ENCODE data around the gene RASEF.
A peak's percentile ranks its signal among the peaks of the same experiment; 100 is the strongest.

Gene RASEF

DNA sequence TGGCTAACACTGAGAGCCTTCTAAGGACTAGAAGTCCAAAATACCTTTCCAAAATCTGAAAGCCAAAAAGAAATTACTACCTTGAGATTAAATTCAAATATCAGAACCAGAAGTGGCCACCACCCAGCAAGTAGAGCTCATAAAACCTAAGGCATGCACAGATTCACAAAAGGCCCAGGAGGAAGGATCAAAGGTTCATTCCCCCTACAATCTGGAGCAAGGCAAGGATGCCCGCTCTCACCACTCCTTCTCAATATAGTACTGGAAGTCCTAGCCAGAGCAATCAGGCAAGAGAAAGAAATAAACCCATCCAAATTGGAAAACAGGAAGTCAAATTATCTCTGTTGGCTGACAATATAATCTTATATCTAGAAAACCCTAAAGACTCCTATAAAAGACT is 6.0 kb downstream of the RASEF start:
- Histone ChIP-seq H4K20me1 (ENCODE audit: insufficient read depth) (no peaks in the 10 kb centered on the region), H3K4me3 (IDR thresholded peaks at IDR 0.05; ENCODE audit: insufficient read depth, low read depth, low read length) (no peak overlapping the region), H3K4me2 (no peak overlapping the region), H3K79me2 (ENCODE audit: insufficient read depth, low read depth) (no peaks in the 10 kb centered on the region), H3K9ac (no peak overlapping the region), H3K36me3 (ENCODE audit: insufficient read depth) (no peaks in the 10 kb centered on the region), H2AFZ (ENCODE audit: low read depth) (no peak overlapping the region), H3K27ac (no peak overlapping the region), H3K27me3 (ENCODE audit: insufficient read depth, low read depth) (no peaks in the 10 kb centered on the region), H3K4me1 (ENCODE audit: low read depth, poor library complexity, severe bottlenecking) (no peaks in the 10 kb centered on the region)
- TF ChIP-seq, protein P1, sequence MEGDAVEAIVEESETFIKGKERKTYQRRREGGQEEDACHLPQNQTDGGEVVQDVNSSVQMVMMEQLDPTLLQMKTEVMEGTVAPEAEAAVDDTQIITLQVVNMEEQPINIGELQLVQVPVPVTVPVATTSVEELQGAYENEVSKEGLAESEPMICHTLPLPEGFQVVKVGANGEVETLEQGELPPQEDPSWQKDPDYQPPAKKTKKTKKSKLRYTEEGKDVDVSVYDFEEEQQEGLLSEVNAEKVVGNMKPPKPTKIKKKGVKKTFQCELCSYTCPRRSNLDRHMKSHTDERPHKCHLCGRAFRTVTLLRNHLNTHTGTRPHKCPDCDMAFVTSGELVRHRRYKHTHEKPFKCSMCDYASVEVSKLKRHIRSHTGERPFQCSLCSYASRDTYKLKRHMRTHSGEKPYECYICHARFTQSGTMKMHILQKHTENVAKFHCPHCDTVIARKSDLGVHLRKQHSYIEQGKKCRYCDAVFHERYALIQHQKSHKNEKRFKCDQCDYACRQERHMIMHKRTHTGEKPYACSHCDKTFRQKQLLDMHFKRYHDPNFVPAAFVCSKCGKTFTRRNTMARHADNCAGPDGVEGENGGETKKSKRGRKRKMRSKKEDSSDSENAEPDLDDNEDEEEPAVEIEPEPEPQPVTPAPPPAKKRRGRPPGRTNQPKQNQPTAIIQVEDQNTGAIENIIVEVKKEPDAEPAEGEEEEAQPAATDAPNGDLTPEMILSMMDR (conservative IDR thresholded peaks at IDR 0.05; ENCODE audit: low read depth, low read length), result no peak

DNA sequence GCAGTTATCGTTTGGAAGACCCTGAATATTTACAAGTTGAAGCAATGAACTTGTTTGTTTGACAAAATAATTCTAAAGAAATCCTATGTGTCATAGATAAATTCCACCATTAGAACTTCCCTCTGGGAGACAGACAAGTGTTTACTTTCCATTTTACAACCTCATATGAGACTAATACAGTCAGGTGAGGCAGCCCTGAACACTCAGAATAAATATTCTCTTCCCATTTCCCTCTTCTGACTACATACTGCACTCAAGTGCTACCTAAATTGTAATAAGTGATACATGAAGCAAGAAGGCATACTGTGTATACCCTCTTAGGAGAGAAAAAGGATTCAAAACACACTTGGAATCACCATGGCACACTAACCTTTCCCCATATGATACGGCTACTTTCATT is 6.8 kb downstream of the RASEF start:
- TF ChIP-seq, protein P1 (conservative IDR thresholded peaks at IDR 0.05; ENCODE audit: low read depth, low read length), result no peak
- Histone ChIP-seq H3K27me3 (ENCODE audit: insufficient read depth, low read depth) (no peaks in the 10 kb centered on the region), H3K36me3 (ENCODE audit: insufficient read depth) (no peaks in the 10 kb centered on the region), H3K4me1 (ENCODE audit: low read depth, poor library complexity, severe bottlenecking) (no peaks in the 10 kb centered on the region), H3K4me3 (IDR thresholded peaks at IDR 0.05; ENCODE audit: insufficient read depth, low read depth, low read length) (no peak overlapping the region), H3K9ac (no peak overlapping the region), H4K20me1 (ENCODE audit: insufficient read depth) (no peaks in the 10 kb centered on the region), H3K4me2 (no peak overlapping the region), H2AFZ (ENCODE audit: low read depth) (no peak overlapping the region), H3K79me2 (ENCODE audit: insufficient read depth, low read depth) (no peaks in the 10 kb centered on the region), H3K27ac (no peak overlapping the region)

DNA sequence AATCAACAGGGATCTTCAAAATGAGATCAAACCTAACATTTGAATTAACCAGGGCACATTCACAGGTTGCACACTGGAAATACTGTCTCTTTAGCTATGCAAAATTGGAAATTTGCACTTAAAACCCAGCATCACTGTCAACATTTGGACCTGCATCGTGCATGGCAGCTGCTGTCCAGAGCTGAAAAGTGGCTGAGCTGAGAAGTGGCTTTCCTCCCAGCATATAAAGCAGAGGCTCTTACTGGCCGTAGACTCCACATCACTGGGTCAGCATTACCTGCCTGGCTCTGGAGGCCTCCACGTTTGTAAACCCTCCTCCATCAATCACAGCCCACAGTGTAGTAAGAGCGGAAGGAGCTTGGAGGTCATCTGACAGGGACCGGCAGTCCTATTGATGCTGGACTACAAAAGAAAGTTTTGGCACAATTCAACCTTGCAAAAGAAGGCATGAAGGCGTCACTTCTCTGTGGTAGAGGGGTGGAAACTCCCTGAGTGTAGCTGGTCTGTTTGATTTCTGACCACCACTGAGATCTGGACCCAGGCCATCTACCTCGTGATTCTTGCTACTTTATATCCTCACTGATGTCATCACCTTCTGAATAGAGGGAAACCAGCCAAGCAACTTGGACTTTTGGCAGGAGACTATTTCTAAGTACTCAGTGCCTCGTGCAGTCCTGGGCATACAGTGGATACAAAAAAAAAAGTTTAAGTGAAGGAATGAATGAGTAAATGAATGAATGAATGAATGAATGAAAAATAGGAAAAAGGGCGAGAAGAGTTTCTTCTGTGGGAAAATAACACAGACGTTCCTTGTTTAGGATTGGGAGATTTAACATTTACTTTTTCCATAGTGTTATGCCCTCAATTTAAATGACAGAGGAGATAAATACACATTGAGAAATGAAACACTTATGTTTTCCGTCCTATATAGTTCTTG is 14.8 kb downstream of the RASEF start:
- TF ChIP-seq, protein P1 (conservative IDR thresholded peaks at IDR 0.05; ENCODE audit: low read depth, low read length), result no peak
- Histone ChIP-seq H3K27me3 (ENCODE audit: insufficient read depth, low read depth) (no peaks in the 10 kb centered on the region), H4K20me1 (ENCODE audit: insufficient read depth) (no peaks in the 10 kb centered on the region), H3K4me1 (ENCODE audit: low read depth, poor library complexity, severe bottlenecking) (peaks cover 56% of the 10 kb centered on the region), H2AFZ (ENCODE audit: low read depth) (peak overlapping the region; percentile 29; the same call in 1 of the 2 replicates), H3K79me2 (ENCODE audit: insufficient read depth, low read depth) (no peaks in the 10 kb centered on the region), H3K4me2 (peak overlapping the region; percentile 40), H3K4me3 (IDR thresholded peaks at IDR 0.05; ENCODE audit: insufficient read depth, low read depth, low read length) (no peak overlapping the region), H3K36me3 (ENCODE audit: insufficient read depth) (no peaks in the 10 kb centered on the region), H3K27ac (peak overlapping the region; percentile 7; the same call in 1 of the 2 replicates), H3K9ac (no peak overlapping the region)

DNA sequence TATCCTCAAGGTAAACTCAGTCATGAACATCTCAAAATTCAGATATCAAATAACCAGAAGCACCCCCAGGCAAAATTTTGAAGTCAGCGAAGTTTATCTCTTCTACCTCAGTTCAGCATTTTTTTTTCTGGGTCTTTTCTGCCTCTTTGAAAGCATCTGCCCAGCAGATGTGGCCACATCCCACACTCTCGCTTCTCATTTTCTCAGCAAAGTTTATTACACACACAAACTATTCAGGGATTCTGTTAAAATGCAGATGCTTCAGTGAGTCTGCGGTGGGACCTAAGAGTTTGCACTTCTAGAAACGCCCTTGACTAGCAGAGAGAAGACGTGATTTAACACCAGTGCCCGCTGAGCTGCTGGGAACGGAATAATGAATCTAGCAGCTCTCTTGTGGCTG is 19.3 kb downstream of the RASEF start:
- Histone ChIP-seq H3K27ac (peak overlapping the region; percentile 60), H3K27me3 (ENCODE audit: insufficient read depth, low read depth) (no peaks in the 10 kb centered on the region), H3K4me2 (peak overlapping the region; percentile 33; the same call in 1 of the 2 replicates), H3K9ac (no peak overlapping the region), H3K4me3 (IDR thresholded peaks at IDR 0.05; ENCODE audit: insufficient read depth, low read depth, low read length) (no peak overlapping the region), H2AFZ (ENCODE audit: low read depth) (no peak overlapping the region), H3K79me2 (ENCODE audit: insufficient read depth, low read depth) (no peaks in the 10 kb centered on the region), H3K4me1 (ENCODE audit: low read depth, poor library complexity, severe bottlenecking) (peaks cover 75% of the 10 kb centered on the region), H4K20me1 (ENCODE audit: insufficient read depth) (no peaks in the 10 kb centered on the region), H3K36me3 (ENCODE audit: insufficient read depth) (no peaks in the 10 kb centered on the region)
- TF ChIP-seq, protein P1 (conservative IDR thresholded peaks at IDR 0.05; ENCODE audit: low read depth, low read length), result no peak
